Esophagus muscularis mucosa (tissue), 4 donors: ENCODE measurements around the gene SIAE.

Source experiments
- EP300 ChIP-seq: sonication (generic); formaldehyde crosslinking; IDR thresholded peaks from one replicate; pipeline ENCODE4 v1.6.1; 2017; ENCODE audit warnings: antibody characterized with exemption
- POLR2A ChIP-seq: fragments of 450-650 bp; IDR thresholded peaks from one replicate; pipeline ENCODE4 v1.6.1; 2017; ENCODE audit warnings: antibody characterized with exemption, moderate library complexity, mild to moderate bottlenecking, low read depth
- POLR2AphosphoS5 ChIP-seq, 2 donors: sonication (generic); formaldehyde crosslinking; IDR thresholded peaks; one replicate each; pipeline ENCODE4 v1.6.1; 2017; ENCODE audit warnings: antibody characterized with exemption in 2 of 2
- TF ChIP-seq, protein P1 (sequence below), 3 experiments: fragments of 200-600 bp in 2 of 3; fragments of 450-650 bp in 1 of 3; sonication (generic) in 2 of 3; IDR thresholded peaks; one replicate each; pipeline ENCODE4 v1.5.1; 2017 to 2019; ENCODE audit warnings: antibody characterized with exemption in 3 of 3, mild to moderate bottlenecking in 2 of 3, moderate library complexity in 1 of 3

DNA sequence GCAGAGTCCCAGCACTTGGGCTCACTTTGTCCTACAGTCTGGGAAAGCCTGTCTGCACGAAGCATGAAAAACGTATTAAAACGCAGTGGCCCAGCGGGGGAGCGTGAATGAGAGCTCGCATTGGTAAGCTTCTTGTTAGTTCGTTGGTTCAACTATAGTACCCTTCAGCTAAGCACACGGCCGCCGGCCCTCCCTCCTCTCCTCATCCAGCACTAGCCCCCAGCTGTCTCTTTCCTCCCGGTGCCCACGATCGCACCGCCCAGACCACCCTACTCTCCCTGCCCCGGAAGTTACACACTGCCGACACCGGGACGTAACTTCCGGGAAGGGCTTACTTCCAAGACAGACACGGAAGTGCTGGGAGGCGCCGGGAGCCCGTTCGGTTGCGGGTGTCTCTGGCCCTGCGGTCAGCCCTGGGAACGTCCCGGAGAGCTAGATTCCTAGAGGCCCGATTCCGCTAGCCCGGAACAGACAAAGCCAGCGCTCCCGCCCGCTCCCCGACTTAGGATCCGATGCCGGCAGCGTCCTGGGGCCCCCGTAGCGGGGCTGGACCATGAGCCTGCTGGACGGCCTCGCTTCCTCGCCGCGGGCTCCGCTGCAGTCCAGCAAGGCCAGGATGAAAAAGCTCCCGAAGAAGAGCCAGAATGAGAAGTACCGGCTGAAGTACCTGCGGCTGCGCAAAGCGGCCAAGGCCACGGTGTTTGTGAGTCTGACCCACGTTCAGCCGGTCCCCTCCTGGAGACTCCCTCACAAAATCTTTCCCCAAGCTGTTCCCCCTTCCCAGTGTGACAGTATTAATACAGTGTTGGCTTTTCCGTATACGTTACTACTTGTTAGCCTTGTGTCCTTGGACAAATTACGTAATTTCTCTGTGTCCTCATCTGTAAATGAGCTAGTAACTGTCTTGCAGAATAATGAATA lies 50.7 kb downstream of the SIAE start, which contains the start of gene TBRG1:
- TF ChIP-seq POLR2A (peak; percentile 83), POLR2AphosphoS5 (IDR thresholded peaks at IDR 0.05) (peak; percentile 97 to 98), EP300 (no peak)
- TF ChIP-seq, protein P1, sequence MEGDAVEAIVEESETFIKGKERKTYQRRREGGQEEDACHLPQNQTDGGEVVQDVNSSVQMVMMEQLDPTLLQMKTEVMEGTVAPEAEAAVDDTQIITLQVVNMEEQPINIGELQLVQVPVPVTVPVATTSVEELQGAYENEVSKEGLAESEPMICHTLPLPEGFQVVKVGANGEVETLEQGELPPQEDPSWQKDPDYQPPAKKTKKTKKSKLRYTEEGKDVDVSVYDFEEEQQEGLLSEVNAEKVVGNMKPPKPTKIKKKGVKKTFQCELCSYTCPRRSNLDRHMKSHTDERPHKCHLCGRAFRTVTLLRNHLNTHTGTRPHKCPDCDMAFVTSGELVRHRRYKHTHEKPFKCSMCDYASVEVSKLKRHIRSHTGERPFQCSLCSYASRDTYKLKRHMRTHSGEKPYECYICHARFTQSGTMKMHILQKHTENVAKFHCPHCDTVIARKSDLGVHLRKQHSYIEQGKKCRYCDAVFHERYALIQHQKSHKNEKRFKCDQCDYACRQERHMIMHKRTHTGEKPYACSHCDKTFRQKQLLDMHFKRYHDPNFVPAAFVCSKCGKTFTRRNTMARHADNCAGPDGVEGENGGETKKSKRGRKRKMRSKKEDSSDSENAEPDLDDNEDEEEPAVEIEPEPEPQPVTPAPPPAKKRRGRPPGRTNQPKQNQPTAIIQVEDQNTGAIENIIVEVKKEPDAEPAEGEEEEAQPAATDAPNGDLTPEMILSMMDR (IDR thresholded peaks at IDR 0.05): no peak
